GM12878 (cell line): ENCODE measurements around the gene CHRNB2. TPM values are rescaled to one million over a fixed set of nuclear protein-coding genes. Genes with fewer than 3 reads are reported as not detected.

Experiments
- ATAC-seq: fragments of 200-7000 bp; cut with Tn5 transposase; 3 replicates; pipeline ENCODE4 v1.9.1; 2020; ENCODE audit warnings: mild to moderate bottlenecking, moderate library complexity
- BruUV-seq: library from RNA; stranded (reverse); fragments of 400-500 nt; replicated peaks from 2 replicates; lab custom pipeline; 2021; lab: Mats Ljungman, UMichigan
- CTCF ChIA-PET: fragments of 300-600 bp; sonication (Branson Sonifier 250); formaldehyde crosslinking; extraction: SDS; loops from one replicate; lab custom pipeline; 2021; ENCODE audit warnings: inconsistent platforms; lab: Yijun Ruan, JAX
- POLR2A ChIA-PET: fragments of 350-600 bp; formaldehyde crosslinking; extraction: SDS; loops from one replicate; lab custom pipeline; 2021; ENCODE audit warnings: inconsistent platforms; lab: Charles Lee
- RAD21 ChIA-PET: fragments of 300-600 bp; sonication (Branson Sonifier 250); formaldehyde crosslinking; loops from one replicate; lab custom pipeline; 2023; ENCODE audit warnings: antibody characterized with exemption; ENCODE audit not compliant: unreplicated experiment; lab: Charles Lee
- SMC1A ChIA-PET: fragments of 300-600 bp; sonication (Branson Sonifier 250); formaldehyde crosslinking; loops from one replicate; lab custom pipeline; 2023; ENCODE audit not compliant: unreplicated experiment, uncharacterized antibody; lab: Charles Lee
- DNase-seq: peaks from one replicate; pipeline ENCODE4 v3.0.0-alpha.2; 2011; ENCODE audit warnings: low read depth, low spot score
- FAIRE-seq: peaks from 3 replicates; lab custom pipeline; 2011; peaks lifted over from hg19 to GRCh38; lab: Jason Lieb, UNC
- H2AFZ ChIP-seq: 2 replicates; pipeline ENCODE4 v1.6.0; 2011; ENCODE audit warnings: low read depth, low read length, control low read depth; ENCODE audit not compliant: control insufficient read depth
- H3K27ac ChIP-seq: 2 replicates; pipeline ENCODE4 v1.5.1; 2011; ENCODE audit warnings: control low read depth; ENCODE audit not compliant: control insufficient read depth, insufficient read depth
- H3K27me3 ChIP-seq, 2 experiments: replicated peaks in 1 of 2; 2 replicates each; pipeline versions ENCODE4 v1.6.0 to v1.6.1; 2011; ENCODE audit warnings: low read length in 1 of 2; ENCODE audit not compliant: control insufficient read depth in 2 of 2, insufficient read depth in 2 of 2
- H3K36me3 ChIP-seq, 2 experiments: 2 replicates each; pipeline ENCODE4 v1.5.1; 2011; ENCODE audit warnings: low read length in 1 of 2; ENCODE audit not compliant: control insufficient read depth in 2 of 2, insufficient read depth in 2 of 2
- H3K4me1 ChIP-seq: 2 replicates; pipeline ENCODE4 v1.6.1; 2011; ENCODE audit warnings: mild to moderate bottlenecking, low read length, moderate library complexity, mixed read lengths; ENCODE audit not compliant: control insufficient read depth, insufficient read depth
- H3K4me2 ChIP-seq: 2 replicates; pipeline ENCODE4 v1.6.0; 2011; ENCODE audit warnings: control low read depth; ENCODE audit not compliant: control insufficient read depth, insufficient read depth
- H3K4me3 ChIP-seq: fragments of 200-600 bp; sonication (generic); 2 replicates; pipeline ENCODE4 v1.5.1; 2016
- H3K79me2 ChIP-seq: 2 replicates; pipeline ENCODE4 v1.6.0; 2011; ENCODE audit warnings: low read length; ENCODE audit not compliant: control insufficient read depth, insufficient read depth
- H3K9ac ChIP-seq: 2 replicates; pipeline ENCODE4 v1.8.0; 2011; ENCODE audit warnings: low read length, control low read depth, mixed read lengths; ENCODE audit not compliant: control insufficient read depth, insufficient read depth
- H3K9me3 ChIP-seq: replicated peaks from 3 replicates; pipeline ENCODE4 v1.5.1; 2011; ENCODE audit warnings: mild to moderate bottlenecking, low read length; ENCODE audit not compliant: control insufficient read depth, insufficient read depth
- H4K20me1 ChIP-seq: 2 replicates; pipeline ENCODE4 v1.6.0; 2011; ENCODE audit not compliant: control insufficient read depth, insufficient read depth
- CHD2 ChIP-seq: IDR thresholded peaks from 2 replicates; pipeline ENCODE4 v1.6.1; 2011; ENCODE audit warnings: low read depth, low read length, improper control_type of control experiment, borderline replicate concordance
- HCFC1 ChIP-seq: fragments of 150-350 bp; IDR thresholded peaks from 2 replicates; pipeline ENCODE4 v1.6.1; 2014; ENCODE audit warnings: low read length
- KDM1A ChIP-seq: fragments of 200-600 bp; sonication (generic); IDR thresholded peaks from 2 replicates; pipeline ENCODE4 v1.6.1; 2016; ENCODE audit warnings: borderline replicate concordance
- KLF5 ChIP-seq: fragments of 450-650 bp; IDR thresholded peaks from 2 replicates; pipeline ENCODE4 v1.6.1; 2014; ENCODE audit warnings: mild to moderate bottlenecking; ENCODE audit not compliant: partially characterized antibody
- NFXL1 ChIP-seq: fragments of 450-650 bp; IDR thresholded peaks from 2 replicates; pipeline ENCODE4 v1.6.1; 2017; ENCODE audit warnings: antibody characterized with exemption, mild to moderate bottlenecking, borderline replicate concordance
- NR2C2 ChIP-seq: IDR thresholded peaks from 2 replicates; pipeline ENCODE4 v1.6.1; 2011; ENCODE audit warnings: borderline replicate concordance, low read depth; ENCODE audit not compliant: control insufficient read depth, insufficient read length
- POLR2A ChIP-seq: IDR thresholded peaks from 2 replicates; pipeline ENCODE4 v1.6.1; 2011; ENCODE audit warnings: low read depth, mild to moderate bottlenecking, low read length
- POLR2AphosphoS2 ChIP-seq: IDR thresholded peaks from 2 replicates; pipeline ENCODE4 v1.6.1; 2011; ENCODE audit warnings: low read depth, mild to moderate bottlenecking, low read length, improper control_type of control experiment, moderate library complexity
- POLR2AphosphoS5 ChIP-seq: IDR thresholded peaks from 2 replicates; pipeline ENCODE4 v1.6.1; 2011; ENCODE audit warnings: mild to moderate bottlenecking, low read length, inconsistent platforms
- STAT3 ChIP-seq: IDR thresholded peaks from 2 replicates; pipeline ENCODE4 v1.6.1; 2011; ENCODE audit warnings: low read depth, low read length, improper control_type of control experiment
- WGBS: methylation state at CpG from one replicate; pipeline ENCODE4 v1.1.6; 2016; ENCODE audit warnings: low lambda C conversion rate; ENCODE audit not compliant: insufficient replicate concordance, insufficient coverage; ENCODE audit errors: missing lambda C conversion rate; 5-methylcytosine and 5-hydroxymethylcytosine counted together
- in situ Hi-C: fragments of 300-500 bp; cut with MboI; formaldehyde crosslinking; loops from 9 replicates; pipeline ENCODE4 v1.14.3; 2018; ENCODE audit warnings: mixed read lengths
- intact Hi-C: fragments of 100-400 bp; cut with micrococcal nuclease; formaldehyde crosslinking; loops from one replicate; pipeline ENCODE4 v1.14.2; 2022; ENCODE audit not compliant: unreplicated experiment
- polyA plus RNA-seq, 11 experiments: library from polyadenylated mRNA; depleted of rRNA in 4 of 11; unstranded in 6 of 11; stranded (reverse) in 5 of 11; fragments of >200 nt; fragmentation: Nextera tagmentation in 4 of 11; fragmentation: Illumina TruSeq in 1 of 11; extraction: Ambion mirVana in 4 of 11; extraction: Trizol in 1 of 11; gene quantifications; 1 replicate in 1 of 11; 2 replicates in 10 of 11; pipeline versions ENCODE4 v1.2.1 to v1.2.3, GENCODE V29; 2011 to 2016; ENCODE audit warnings: inconsistent platforms in 2 of 11, missing spikeins in 2 of 11, low read depth in 1 of 11
- total RNA-seq, 4 experiments: library from RNA; depleted of rRNA in 3 of 4; stranded (reverse); fragments of >200 nt in 3 of 4; fragmentation: Illumina TruSeq in 1 of 4; extraction: Trizol in 1 of 4; gene quantifications; 2 replicates each; pipeline versions ENCODE4 v1.2.1 to v1.2.3, GENCODE V29; 2013 to 2021
- TF ChIP-seq, protein P1 (sequence below): IDR thresholded peaks from 2 replicates; pipeline ENCODE4 v1.6.1; 2012; ENCODE audit warnings: low read depth, low read length, improper control_type of control experiment
- TF ChIP-seq, protein P2 (sequence below): fragments of 450-650 bp; IDR thresholded peaks from 2 replicates; pipeline ENCODE4 v1.6.1; 2016; ENCODE audit warnings: mild to moderate bottlenecking

Gene CHRNB2
- total and polyA plus RNA-seq, 10 of the 15 experiments (the other 5 are each of a cell fraction or from before 2014, with no cell fraction given) = 0.01 to 0.11 (median 0.03) TPM; not detected in 6

DNA sequence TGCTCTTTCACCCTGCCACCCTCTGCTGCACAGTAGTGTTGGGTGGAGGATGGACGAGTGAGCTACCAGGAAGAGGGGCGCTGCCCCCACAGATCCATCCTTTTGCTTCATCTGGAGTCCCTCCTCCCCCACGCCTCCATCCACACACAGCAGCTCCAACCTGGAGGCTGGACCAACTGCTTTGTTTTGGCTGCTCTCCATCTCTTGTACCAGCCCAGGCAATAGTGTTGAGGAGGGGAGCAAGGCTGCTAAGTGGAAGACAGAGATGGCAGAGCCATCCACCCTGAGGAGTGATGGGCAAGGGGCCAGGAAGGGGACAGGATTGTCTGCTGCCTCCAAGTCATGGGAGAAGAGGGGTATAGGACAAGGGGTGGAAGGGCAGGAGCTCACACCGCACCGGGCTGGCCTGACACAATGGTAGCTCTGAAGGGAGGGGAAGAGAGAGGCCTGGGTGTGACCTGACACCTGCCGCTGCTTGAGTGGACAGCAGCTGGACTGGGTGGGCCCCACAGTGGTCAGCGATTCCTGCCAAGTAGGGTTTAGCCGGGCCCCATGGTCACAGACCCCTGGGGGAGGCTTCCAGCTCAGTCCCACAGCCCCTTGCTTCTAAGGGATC lies 8.5 kb downstream of the CHRNB2 start:
- H2AFZ ChIP-seq = no peak overlapping the region
- TF ChIP-seq POLR2AphosphoS2 (peak; percentile 76), HCFC1 (no peak), POLR2AphosphoS5 (peak; percentile 49; the same call in 1 of the 2 replicates), NR2C2 (no peak), CHD2 (no peak), NFXL1 (no peak), KLF5 (no peak), STAT3 (no peak), KDM1A (no peak), POLR2A (peak; percentile 64)
- TF ChIP-seq, protein P1, sequence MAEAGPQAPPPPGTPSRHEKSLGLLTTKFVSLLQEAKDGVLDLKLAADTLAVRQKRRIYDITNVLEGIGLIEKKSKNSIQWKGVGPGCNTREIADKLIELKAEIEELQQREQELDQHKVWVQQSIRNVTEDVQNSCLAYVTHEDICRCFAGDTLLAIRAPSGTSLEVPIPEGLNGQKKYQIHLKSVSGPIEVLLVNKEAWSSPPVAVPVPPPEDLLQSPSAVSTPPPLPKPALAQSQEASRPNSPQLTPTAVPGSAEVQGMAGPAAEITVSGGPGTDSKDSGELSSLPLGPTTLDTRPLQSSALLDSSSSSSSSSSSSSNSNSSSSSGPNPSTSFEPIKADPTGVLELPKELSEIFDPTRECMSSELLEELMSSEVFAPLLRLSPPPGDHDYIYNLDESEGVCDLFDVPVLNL = no peak
- TF ChIP-seq, protein P2, sequence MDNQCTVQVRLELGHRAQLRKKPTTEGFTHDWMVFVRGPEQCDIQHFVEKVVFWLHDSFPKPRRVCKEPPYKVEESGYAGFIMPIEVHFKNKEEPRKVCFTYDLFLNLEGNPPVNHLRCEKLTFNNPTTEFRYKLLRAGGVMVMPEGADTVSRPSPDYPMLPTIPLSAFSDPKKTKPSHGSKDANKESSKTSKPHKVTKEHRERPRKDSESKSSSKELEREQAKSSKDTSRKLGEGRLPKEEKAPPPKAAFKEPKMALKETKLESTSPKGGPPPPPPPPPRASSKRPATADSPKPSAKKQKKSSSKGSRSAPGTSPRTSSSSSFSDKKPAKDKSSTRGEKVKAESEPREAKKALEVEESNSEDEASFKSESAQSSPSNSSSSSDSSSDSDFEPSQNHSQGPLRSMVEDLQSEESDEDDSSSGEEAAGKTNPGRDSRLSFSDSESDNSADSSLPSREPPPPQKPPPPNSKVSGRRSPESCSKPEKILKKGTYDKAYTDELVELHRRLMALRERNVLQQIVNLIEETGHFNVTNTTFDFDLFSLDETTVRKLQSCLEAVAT = no peak
- in situ Hi-C loops (no loop called here), intact Hi-C loops (no loop called here)
- 83% methylated on average over 8 of the region's 8 CpGs for WGBS
- ChIA-PET POLR2A (no interaction called here), RAD21 (no interaction called here), SMC1A (interaction anchor here (0.6 to 2.3 kb wide), 3 partner anchors 17 to 115 kb away, joined by 3 to 9 read pairs (median 8); no protein-coding TSS in a partner anchor), CTCF (interaction anchor here (0.7 to 4.8 kb wide), 2 partner anchors 10 to 16 kb away, joined by 3 to 23 read pairs; no protein-coding TSS in a partner anchor)
- H3K4me3 ChIP-seq = no peak overlapping the region
- H3K4me1 ChIP-seq = no peaks in the 10 kb centered on the region
- no peak for FAIRE-seq
- H4K20me1 ChIP-seq = no peaks in the 10 kb centered on the region
- H3K9me3 ChIP-seq = no peaks in the 10 kb centered on the region
- ATAC-seq = no peak
- no peaks in the 10 kb centered on the region for H3K27me3 ChIP-seq
- no peak overlapping the region for H3K9ac ChIP-seq
- no peak for DNase-seq
- no peak overlapping the region for H3K27ac ChIP-seq
- H3K79me2 ChIP-seq = no peaks in the 10 kb centered on the region
- no TSS peak for BruUV-seq
- H3K36me3 ChIP-seq = peaks cover 7 to 13% of the 10 kb centered on the region in 2 experiments
- no peak overlapping the region for H3K4me2 ChIP-seq
